ENCODE data around the gene ROBO1.

Gene ROBO1

DNA sequence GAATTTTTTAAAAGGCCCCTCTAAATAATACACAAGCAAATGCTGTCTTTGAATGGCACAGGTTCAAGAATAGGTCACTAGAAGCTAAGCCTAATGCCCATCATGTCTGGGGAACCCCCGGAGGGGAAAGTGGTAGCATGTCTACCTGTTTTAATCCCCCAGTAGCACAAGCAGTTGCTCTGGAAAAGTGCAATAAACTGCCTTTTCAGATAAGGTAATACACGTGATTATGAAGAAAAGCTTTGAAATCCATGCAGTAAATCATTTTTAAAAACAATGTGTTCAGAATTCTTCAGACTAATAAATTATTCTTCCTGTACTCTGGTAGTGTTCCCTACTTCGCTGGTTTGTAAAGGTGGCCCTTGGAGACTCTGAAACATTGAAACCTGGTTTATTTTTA is 922.2 kb downstream of the ROBO1 start:
- no peaks in the 10 kb centered on the region for H3K9me3 Mint-ChIP-seq (ENCODE audit: low read depth)
- H3K4me3 Mint-ChIP-seq = no peak overlapping the region
- no peak overlapping the region for H3K27ac Mint-ChIP-seq
- H3K36me3 Mint-ChIP-seq = no peaks in the 10 kb centered on the region
- H3K27me3 Mint-ChIP-seq = no peaks in the 10 kb centered on the region
- H3K4me1 Mint-ChIP-seq (ENCODE audit: low read depth) = no peaks in the 10 kb centered on the region

DNA sequence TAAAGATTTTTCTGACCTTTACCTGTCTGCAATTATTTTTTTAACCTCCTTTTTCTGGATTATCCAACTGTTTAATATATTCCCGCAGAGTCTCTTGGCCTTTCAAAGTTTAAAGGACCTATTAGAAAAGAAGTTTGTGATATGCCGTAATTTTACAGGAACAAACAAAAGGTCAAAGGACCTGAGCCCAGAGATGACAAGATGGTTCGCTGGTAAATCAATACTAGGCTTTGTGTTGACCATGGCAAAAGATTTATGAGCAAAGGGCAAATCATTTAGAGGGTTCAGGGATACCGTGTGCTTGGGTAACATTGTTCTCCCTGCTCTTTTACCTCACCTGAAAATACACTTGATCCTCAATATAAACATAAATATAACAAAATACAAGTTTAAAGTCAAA is 923.5 kb downstream of the ROBO1 start:
- Mint-ChIP-seq H3K9me3 (ENCODE audit: low read depth) (no peaks in the 10 kb centered on the region), H3K27ac (no peak overlapping the region), H3K27me3 (no peaks in the 10 kb centered on the region), H3K4me1 (ENCODE audit: low read depth) (no peaks in the 10 kb centered on the region), H3K4me3 (no peak overlapping the region), H3K36me3 (no peaks in the 10 kb centered on the region)

DNA sequence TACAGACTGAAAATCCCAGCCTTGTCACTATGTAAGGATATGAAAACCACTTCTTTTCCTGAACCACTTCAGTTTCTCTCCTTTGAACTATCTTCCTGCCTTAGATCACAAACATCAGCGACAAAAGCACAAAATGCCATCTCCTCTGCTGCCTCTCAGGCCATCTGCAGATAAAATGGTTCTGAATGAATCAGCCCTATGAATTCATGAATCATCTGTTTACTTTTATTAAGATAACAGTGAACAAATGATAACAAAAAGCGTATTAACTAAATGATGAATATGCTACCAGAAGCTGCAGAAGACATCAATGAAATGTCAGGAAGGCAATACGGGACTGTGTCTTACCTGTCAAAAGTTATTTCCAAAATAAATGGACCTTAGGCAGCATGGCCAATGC is 928.1 kb downstream of the ROBO1 start:
- H3K4me1 Mint-ChIP-seq (ENCODE audit: low read depth) = no peaks in the 10 kb centered on the region
- H3K4me3 Mint-ChIP-seq = no peak overlapping the region
- H3K36me3 Mint-ChIP-seq = no peaks in the 10 kb centered on the region
- H3K27me3 Mint-ChIP-seq = no peaks in the 10 kb centered on the region
- no peak overlapping the region for H3K27ac Mint-ChIP-seq
- H3K9me3 Mint-ChIP-seq (ENCODE audit: low read depth) = no peaks in the 10 kb centered on the region

DNA sequence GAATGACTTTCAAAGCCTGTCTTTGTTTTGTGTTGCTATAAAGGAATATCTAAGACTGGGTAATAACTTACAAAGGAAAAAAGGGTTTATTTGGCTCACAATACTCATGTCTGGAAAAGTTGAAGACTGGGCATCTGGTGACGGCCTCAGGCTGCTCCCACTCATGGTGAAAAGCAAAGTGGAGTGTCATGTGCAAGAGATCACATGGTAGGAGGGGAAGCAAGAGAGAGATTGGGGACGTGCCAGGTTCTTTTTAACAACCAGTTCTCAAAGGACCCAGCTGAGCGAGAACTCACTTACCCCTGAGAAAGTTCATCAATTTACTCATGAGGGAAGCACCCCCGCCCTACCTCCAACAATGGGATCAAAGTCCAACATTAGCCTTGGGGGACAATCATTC is 929.4 kb downstream of the ROBO1 start:
- H3K4me3 Mint-ChIP-seq = no peak overlapping the region
- H3K27ac Mint-ChIP-seq = no peak overlapping the region
- H3K36me3 Mint-ChIP-seq = no peaks in the 10 kb centered on the region
- no peaks in the 10 kb centered on the region for H3K4me1 Mint-ChIP-seq (ENCODE audit: low read depth)
- H3K27me3 Mint-ChIP-seq = no peaks in the 10 kb centered on the region
- no peaks in the 10 kb centered on the region for H3K9me3 Mint-ChIP-seq (ENCODE audit: low read depth)

DNA sequence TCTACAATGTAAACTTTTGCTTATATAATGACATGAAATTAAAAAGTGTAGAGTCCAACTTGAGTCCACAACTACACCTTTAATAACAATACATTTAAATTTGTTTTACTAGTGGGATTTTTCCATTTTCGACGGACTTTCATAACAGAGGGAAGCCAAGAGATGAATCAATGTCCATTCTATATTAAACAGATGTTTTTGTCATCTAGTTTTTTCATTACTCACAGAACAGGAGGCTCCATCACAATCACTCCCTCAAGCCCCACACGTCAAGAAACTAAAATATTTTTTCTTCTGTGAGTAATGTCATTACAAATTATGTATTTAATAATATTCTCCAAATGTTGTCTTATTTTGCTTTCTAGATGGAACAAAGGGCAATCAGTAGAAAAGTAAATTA is 932.9 kb downstream of the ROBO1 start:
- H3K27me3 Mint-ChIP-seq = no peaks in the 10 kb centered on the region
- H3K4me3 Mint-ChIP-seq = no peak overlapping the region
- no peaks in the 10 kb centered on the region for H3K36me3 Mint-ChIP-seq
- H3K4me1 Mint-ChIP-seq (ENCODE audit: low read depth) = no peaks in the 10 kb centered on the region
- no peak overlapping the region for H3K27ac Mint-ChIP-seq
- no peaks in the 10 kb centered on the region for H3K9me3 Mint-ChIP-seq (ENCODE audit: low read depth)

DNA sequence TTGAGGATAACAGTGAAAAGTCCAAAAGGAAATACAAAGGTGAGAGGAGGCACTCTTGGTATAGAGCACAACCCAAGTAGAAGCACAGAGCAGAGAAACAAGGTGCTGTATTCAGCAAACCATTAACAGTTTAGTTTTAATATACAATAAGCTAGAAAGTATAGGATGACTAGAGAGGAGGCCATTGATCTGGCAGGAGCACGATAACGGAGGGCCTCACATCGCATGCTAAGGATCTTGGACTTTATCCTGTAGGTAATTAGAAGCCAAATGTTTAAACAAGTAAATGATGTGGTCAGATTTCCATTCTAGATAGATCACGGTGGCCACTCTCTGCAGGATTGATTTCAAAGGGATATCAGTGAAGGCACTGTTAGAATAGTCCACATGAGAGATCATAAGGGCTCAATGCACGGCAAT is 935.0 kb downstream of the ROBO1 start:
- Mint-ChIP-seq H3K4me3 (no peak overlapping the region), H3K9me3 (ENCODE audit: low read depth) (peaks cover 4% of the 10 kb centered on the region), H3K36me3 (no peaks in the 10 kb centered on the region), H3K4me1 (ENCODE audit: low read depth) (no peaks in the 10 kb centered on the region), H3K27ac (no peak overlapping the region), H3K27me3 (no peaks in the 10 kb centered on the region)

DNA sequence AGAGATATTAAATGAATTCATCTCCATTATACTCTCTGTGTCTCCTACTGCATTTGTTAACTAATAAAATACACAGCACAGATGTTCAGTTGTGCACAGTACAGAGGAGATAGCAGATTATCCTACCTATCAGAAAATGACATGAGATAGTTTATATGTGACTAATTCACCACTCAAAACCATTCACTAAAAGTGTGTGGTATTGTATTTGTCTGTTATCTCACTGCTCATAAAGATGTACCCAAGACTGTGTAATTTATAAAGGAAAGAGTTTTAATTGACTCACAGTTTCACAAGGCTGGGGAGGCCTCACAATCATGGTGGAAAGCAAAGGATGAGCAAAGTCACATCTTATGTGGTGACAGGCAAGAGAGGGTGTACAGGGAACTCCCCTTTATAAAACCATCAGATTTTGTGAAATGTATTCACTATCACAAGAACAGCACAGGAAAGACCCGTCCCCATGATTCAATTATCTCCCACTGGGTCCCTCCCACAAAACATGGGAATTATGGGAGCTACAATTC is 936.3 kb downstream of the ROBO1 start:
- Mint-ChIP-seq H3K4me3 (no peak overlapping the region), H3K36me3 (no peaks in the 10 kb centered on the region), H3K4me1 (ENCODE audit: low read depth) (no peaks in the 10 kb centered on the region), H3K27ac (no peak overlapping the region), H3K27me3 (no peaks in the 10 kb centered on the region), H3K9me3 (ENCODE audit: low read depth) (peaks cover 4% of the 10 kb centered on the region)

DNA sequence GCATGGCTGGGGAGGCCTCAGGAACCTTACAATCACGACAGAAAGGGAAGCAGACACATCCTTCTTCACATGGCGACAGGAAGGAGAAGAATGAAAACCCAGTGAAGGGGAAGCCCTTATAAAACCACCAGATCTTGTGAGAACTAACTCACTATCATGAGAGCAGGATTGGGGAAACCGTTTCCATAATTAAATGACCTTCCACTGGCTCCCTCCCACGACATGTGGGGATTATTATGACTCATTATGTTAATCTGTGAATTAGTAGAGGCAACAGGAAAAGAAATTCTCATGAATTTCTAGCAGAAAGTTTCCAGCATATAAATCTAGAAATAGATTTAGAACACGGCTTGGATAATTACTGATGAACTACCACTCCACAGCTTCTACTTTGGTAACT is 937.3 kb downstream of the ROBO1 start:
- Mint-ChIP-seq H3K4me1 (ENCODE audit: low read depth) (no peaks in the 10 kb centered on the region), H3K27me3 (no peaks in the 10 kb centered on the region), H3K4me3 (no peak overlapping the region), H3K27ac (no peak overlapping the region), H3K36me3 (no peaks in the 10 kb centered on the region), H3K9me3 (ENCODE audit: low read depth) (peaks cover 4% of the 10 kb centered on the region)

DNA sequence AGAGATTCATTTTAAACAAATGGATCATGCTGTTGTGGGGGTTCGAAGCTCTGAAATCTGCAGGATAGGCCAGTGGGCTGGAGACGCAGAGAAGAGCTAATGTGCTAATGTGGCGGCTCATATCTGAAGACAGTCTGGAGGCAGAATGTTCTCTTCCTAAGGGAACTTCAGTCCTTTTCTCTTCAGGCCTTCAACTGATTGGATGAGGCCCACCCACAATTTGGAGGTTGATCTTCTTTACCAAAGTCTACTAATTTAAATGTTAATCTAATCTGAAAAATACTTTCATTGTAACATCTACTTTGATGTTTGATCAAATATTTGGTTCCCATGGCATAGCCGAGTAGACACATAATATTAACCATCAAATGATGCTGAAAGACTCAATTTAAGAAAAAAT is 940.2 kb downstream of the ROBO1 start:
- H3K27me3 Mint-ChIP-seq = no peaks in the 10 kb centered on the region
- H3K4me1 Mint-ChIP-seq (ENCODE audit: low read depth) = no peaks in the 10 kb centered on the region
- H3K9me3 Mint-ChIP-seq (ENCODE audit: low read depth) = peaks cover 4% of the 10 kb centered on the region
- H3K36me3 Mint-ChIP-seq = no peaks in the 10 kb centered on the region
- no peak overlapping the region for H3K27ac Mint-ChIP-seq
- H3K4me3 Mint-ChIP-seq = no peak overlapping the region

DNA sequence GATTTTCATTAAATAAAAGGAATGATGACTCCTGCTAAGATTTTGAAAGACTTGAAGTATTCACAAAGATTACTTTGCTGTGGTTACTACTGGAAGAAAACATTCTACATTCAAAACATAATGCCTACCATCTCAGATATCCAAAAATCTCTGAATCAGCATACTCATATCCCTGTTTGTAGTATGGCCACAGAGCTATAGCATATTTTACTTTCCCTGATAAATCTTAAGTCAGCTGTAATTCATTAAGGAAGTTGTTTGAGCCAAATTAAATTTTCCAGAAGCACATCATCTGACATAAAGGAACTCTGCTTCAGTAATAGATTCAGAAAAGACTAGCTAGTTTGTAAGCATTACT is 942.0 kb downstream of the ROBO1 start:
- Mint-ChIP-seq H3K4me1 (ENCODE audit: low read depth) (no peaks in the 10 kb centered on the region), H3K36me3 (no peaks in the 10 kb centered on the region), H3K27me3 (no peaks in the 10 kb centered on the region), H3K9me3 (ENCODE audit: low read depth) (peaks cover 4% of the 10 kb centered on the region), H3K27ac (no peak overlapping the region), H3K4me3 (no peak overlapping the region)

DNA sequence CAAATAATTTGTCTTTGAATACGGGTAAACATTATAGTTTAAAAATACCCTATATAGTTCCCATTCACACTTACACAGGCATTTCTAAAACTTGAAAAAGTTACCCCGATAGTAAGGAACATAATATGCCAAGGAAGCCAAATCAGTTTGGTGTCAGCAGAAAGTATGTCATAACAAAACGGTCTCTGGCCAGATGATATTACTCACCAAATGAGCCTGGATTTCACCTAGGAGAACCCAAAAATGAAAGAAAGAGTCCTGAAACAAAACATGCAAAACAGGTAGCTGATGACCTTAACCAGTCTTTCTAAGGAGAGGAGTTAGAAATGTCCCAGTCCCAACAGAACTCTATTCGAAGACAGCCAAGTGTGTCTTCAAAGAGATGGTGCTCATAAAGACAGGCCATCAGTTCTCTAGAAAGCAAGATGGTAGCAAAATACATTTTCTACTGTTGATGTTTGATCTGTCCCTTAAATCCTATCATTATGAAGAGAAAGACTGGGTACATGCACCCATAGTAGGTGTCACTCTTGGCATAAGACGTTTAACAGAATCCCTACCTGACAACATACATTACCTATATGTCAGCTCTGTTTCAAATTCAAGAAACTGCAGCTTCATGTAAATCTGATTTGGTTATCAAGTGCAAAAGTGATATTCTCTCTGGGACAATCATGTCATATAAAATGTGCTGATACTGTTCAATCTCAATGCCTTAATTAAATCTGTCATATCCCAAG is 942.5 kb downstream of the ROBO1 start:
- Mint-ChIP-seq H3K27me3 (no peaks in the 10 kb centered on the region), H3K27ac (no peak overlapping the region), H3K4me1 (ENCODE audit: low read depth) (no peaks in the 10 kb centered on the region), H3K9me3 (ENCODE audit: low read depth) (peaks cover 4% of the 10 kb centered on the region), H3K4me3 (no peak overlapping the region), H3K36me3 (no peaks in the 10 kb centered on the region)

DNA sequence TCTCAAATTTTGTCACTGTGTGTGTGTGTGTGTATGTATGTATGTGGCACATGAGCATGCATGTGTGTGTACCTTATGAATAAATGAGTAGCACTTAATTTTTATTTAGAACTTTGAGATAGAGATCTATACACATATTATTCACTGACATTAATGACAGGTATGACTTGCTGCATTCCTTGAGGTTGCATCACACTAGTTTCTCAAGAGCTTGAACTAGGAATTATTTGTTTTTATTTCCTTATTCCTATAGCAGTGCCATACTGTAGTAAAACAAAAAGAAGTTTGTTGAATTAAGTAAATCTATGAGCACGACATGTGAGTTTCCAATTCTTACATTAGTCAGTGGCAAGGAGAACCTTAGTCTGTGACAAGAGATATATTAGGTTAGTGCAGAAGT is 943.9 kb downstream of the ROBO1 start:
- Mint-ChIP-seq H3K9me3 (ENCODE audit: low read depth) (no peaks in the 10 kb centered on the region), H3K4me3 (no peak overlapping the region), H3K36me3 (no peaks in the 10 kb centered on the region), H3K27ac (no peak overlapping the region), H3K27me3 (no peaks in the 10 kb centered on the region), H3K4me1 (ENCODE audit: low read depth) (no peaks in the 10 kb centered on the region)

DNA sequence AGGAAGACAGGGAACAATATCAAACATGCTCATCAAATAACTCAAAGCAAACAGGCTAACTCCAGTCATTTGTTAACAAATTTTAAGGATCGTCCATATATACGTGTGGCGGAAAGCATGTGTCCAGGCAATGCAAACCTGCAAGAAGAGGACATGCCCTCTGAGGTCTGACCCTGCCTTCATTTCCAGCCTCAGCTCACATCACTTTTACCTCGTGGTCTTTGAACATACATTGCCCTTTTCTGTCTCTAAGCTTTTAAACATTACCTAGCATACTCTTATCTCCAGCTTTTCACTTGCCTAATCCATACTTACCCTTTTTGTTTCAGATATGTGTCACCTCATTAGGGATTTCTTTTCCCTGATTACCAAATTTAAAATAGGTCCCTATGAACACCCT is 944.4 kb downstream of the ROBO1 start:
- H3K27ac Mint-ChIP-seq = no peak overlapping the region
- H3K4me1 Mint-ChIP-seq (ENCODE audit: low read depth) = no peaks in the 10 kb centered on the region
- H3K4me3 Mint-ChIP-seq = no peak overlapping the region
- no peaks in the 10 kb centered on the region for H3K27me3 Mint-ChIP-seq
- no peaks in the 10 kb centered on the region for H3K36me3 Mint-ChIP-seq
- H3K9me3 Mint-ChIP-seq (ENCODE audit: low read depth) = no peaks in the 10 kb centered on the region

DNA sequence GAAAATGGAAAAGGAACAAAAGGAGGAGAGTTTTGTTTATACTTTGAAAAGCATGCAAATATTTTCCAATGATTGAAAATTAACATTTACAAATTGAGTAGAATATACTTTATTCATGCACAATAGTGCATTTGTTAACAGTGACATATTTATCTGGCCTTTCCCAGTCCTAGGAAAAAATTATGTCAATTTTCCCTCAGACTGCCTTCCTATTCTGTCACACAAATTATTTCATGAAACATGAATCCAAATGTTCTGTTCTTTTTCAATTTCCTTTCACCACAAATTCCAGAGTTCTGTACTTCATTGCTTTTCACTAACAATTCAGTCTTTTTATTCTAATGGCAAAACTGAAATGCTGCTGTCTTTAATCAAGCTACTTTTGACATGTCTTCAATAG is 945.1 kb downstream of the ROBO1 start:
- no peak overlapping the region for H3K4me3 Mint-ChIP-seq
- H3K9me3 Mint-ChIP-seq (ENCODE audit: low read depth) = no peaks in the 10 kb centered on the region
- H3K27ac Mint-ChIP-seq = no peak overlapping the region

DNA sequence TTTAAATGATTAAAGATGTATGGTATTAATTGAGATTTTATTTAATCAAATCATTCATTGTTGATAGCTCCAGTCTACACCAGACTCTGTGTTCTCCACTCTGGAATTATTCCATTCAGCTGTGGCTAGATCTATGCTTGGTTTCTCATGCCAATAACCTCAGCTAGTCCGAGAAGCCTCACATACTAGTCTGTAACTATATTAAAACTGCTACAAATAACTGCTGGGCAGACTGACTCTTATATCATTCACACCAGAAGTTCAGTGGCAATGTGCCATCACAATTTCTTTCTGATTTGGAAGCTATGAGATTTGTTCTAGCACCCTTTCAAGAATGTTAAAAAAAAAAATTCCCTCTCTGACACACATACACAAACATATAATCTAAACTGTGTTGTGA is 947.3 kb downstream of the ROBO1 start:
- no peak overlapping the region for H3K4me3 Mint-ChIP-seq
- no peaks in the 10 kb centered on the region for H3K27me3 Mint-ChIP-seq
- H3K9me3 Mint-ChIP-seq (ENCODE audit: low read depth) = no peaks in the 10 kb centered on the region
- no peaks in the 10 kb centered on the region for H3K4me1 Mint-ChIP-seq (ENCODE audit: low read depth)
- H3K36me3 Mint-ChIP-seq = no peaks in the 10 kb centered on the region
- H3K27ac Mint-ChIP-seq = no peak overlapping the region

More for the DNA sequence above, 945.1 kb downstream of the ROBO1 start:
- Mint-ChIP-seq H3K4me1 (ENCODE audit: low read depth) (no peaks in the 10 kb centered on the region), H3K36me3 (no peaks in the 10 kb centered on the region), H3K27me3 (no peaks in the 10 kb centered on the region)
